Endometrial microvascular endothelial cells (primary cell): ENCODE data around the gene ZNF841. TPM values are rescaled to one million over a fixed set of nuclear protein-coding genes. Genes with fewer than 3 reads are reported as not detected.

Experiments
- total RNA-seq: library from RNA; depleted of rRNA; stranded (reverse); fragments of >200 nt; gene quantifications from one replicate; pipeline ENCODE4 v1.2.3, GENCODE V29; 2015; ENCODE audit errors: inconsistent ontology term

Gene ZNF841
- total RNA-seq, 1 donor from 2014 or later = 5.9 TPM

Other genes starting within 250 kb of the ZNF841 start
- gene ZNF577, start 207.8 kb downstream of the ZNF841 start, total RNA-seq = 6.5 TPM
- gene ZNF649, start 190.7 kb downstream of the ZNF841 start, total RNA-seq = 1.9 TPM
- 4.5 TPM for gene ZNF613, start 168.3 kb downstream of the ZNF841 start, total RNA-seq
- 16.4 TPM for gene ZNF350, start 108.9 kb downstream of the ZNF841 start, total RNA-seq
- gene ZNF615, start 87.6 kb downstream of the ZNF841 start, total RNA-seq = 0.93 TPM
- 7.5 TPM for gene ZNF614, start 67.4 kb downstream of the ZNF841 start, total RNA-seq
- 1.6 TPM for gene ZNF432, start 46.9 kb downstream of the ZNF841 start, total RNA-seq
- gene ZNF616, start 44.2 kb upstream of the ZNF841 start, total RNA-seq = 4.2 TPM
- gene ZNF836, start 75.9 kb upstream of the ZNF841 start, total RNA-seq = 2.2 TPM
- 327 TPM for gene PPP2R1A, start 94.3 kb upstream of the ZNF841 start, total RNA-seq
- gene ZNF766, start 173.8 kb upstream of the ZNF841 start, total RNA-seq = 3.9 TPM
- 3.4 TPM for gene ZNF480, start 201.4 kb upstream of the ZNF841 start, total RNA-seq
- gene ZNF610, start 240.5 kb upstream of the ZNF841 start, total RNA-seq = 0.93 TPM